H1 (cell line): ENCODE measurements around the gene PRICKLE1. TPM values are rescaled to one million over a fixed set of nuclear protein-coding genes. Genes with fewer than 3 reads are reported as not detected.

Source experiments
- CTCF ChIA-PET: fragments of 300-600 bp; sonication (Branson Sonifier 250); formaldehyde crosslinking; loops from one replicate; lab custom pipeline; 2021; ENCODE audit not compliant: partially characterized antibody; lab: Charles Lee
- POLR2A ChIA-PET: fragments of 300-600 bp; sonication (Branson Sonifier 250); formaldehyde crosslinking; loops from one replicate; lab custom pipeline; 2021; ENCODE audit warnings: inconsistent platforms; ENCODE audit not compliant: partially characterized antibody; lab: Charles Lee
- DNase-seq, 2 experiments: peaks; one replicate each; pipeline versions ENCODE4 v3.0.0 to v3.0.0-alpha.2; 2010 to 2022; ENCODE audit warnings: low spot score in 2 of 2, low read depth in 1 of 2, mixed read lengths in 1 of 2
- FAIRE-seq: peaks from 2 replicates; lab custom pipeline; 2011; peaks lifted over from hg19 to GRCh38; lab: Jason Lieb, UNC
- H2AFZ ChIP-seq: 2 replicates; pipeline ENCODE4 v1.8.1; 2012; ENCODE audit warnings: low read length, inconsistent platforms
- H2AK5ac ChIP-seq: 2 replicates; pipeline ENCODE4 v1.6.1; 2013; ENCODE audit warnings: low read depth, low read length
- H2BK120ac ChIP-seq: replicated peaks from 2 replicates; pipeline ENCODE3; 2013; ENCODE audit warnings: low read depth, low read length, inconsistent platforms
- H2BK12ac ChIP-seq: 2 replicates; pipeline ENCODE4 v1.6.1; 2013; ENCODE audit warnings: low read depth, low read length
- H2BK15ac ChIP-seq: 2 replicates; pipeline ENCODE4 v1.6.1; 2013; ENCODE audit warnings: low read length
- H2BK20ac ChIP-seq: 2 replicates; pipeline ENCODE4 v1.6.1; 2013; ENCODE audit warnings: low read length
- H2BK5ac ChIP-seq: 2 replicates; pipeline ENCODE4 v1.6.1; 2013; ENCODE audit warnings: low read depth, low read length
- H3K14ac ChIP-seq: 2 replicates; pipeline ENCODE4 v1.6.1; 2013; ENCODE audit warnings: inconsistent platforms; ENCODE audit not compliant: insufficient read length
- H3K18ac ChIP-seq: 2 replicates; pipeline ENCODE4 v1.6.1; 2013; ENCODE audit warnings: low read length; ENCODE audit errors: extremely low read depth
- H3K23ac ChIP-seq: 2 replicates; pipeline ENCODE4 v1.6.1; 2013; ENCODE audit warnings: inconsistent platforms; ENCODE audit not compliant: insufficient read length
- H3K23me2 ChIP-seq: 2 replicates; pipeline ENCODE4 v1.6.1; 2013; ENCODE audit warnings: low read depth, low read length
- H3K27ac ChIP-seq: 2 replicates; pipeline ENCODE4 v1.6.1; 2011; ENCODE audit warnings: low read depth, low read length, inconsistent platforms
- H3K27me3 ChIP-seq, 4 experiments: replicated peaks in 1 of 4; 1 replicate in 1 of 4; 2 replicates in 3 of 4; pipeline versions ENCODE4 v1.6.1 to v1.8.1; 2011 to 2013; ENCODE audit warnings: low read length in 3 of 4, mild to moderate bottlenecking in 3 of 4, inconsistent platforms in 2 of 4, mixed read lengths in 2 of 4, moderate library complexity in 1 of 4; ENCODE audit not compliant: control insufficient read depth in 3 of 4, insufficient read depth in 3 of 4; ENCODE audit errors: extremely low read depth in 1 of 4
- H3K36me3 ChIP-seq, 4 experiments: 2 replicates each; pipeline versions ENCODE4 v1.6.1 to v1.8.1; 2011 to 2013; ENCODE audit warnings: mild to moderate bottlenecking in 4 of 4, low read length in 3 of 4, moderate library complexity in 2 of 4, control low read depth in 1 of 4, inconsistent platforms in 1 of 4; ENCODE audit not compliant: insufficient read depth in 4 of 4, control insufficient read depth in 2 of 4
- H3K4ac ChIP-seq: replicated peaks from 2 replicates; pipeline ENCODE3; 2013; ENCODE audit warnings: low read length, low read depth, mixed read lengths, inconsistent platforms; ENCODE audit not compliant: insufficient read length
- H3K4me1 ChIP-seq, 4 experiments: replicated peaks in 1 of 4; 1 replicate in 1 of 4; 2 replicates in 3 of 4; pipeline versions ENCODE4 v1.6.1 to v1.8.1; 2011 to 2013; ENCODE audit warnings: low read length in 3 of 4, inconsistent platforms in 2 of 4, mixed read lengths in 1 of 4; ENCODE audit not compliant: insufficient read depth in 4 of 4, control insufficient read depth in 3 of 4
- H3K4me2 ChIP-seq, 2 experiments: 2 replicates each; pipeline versions ENCODE4 v1.6.1 to v1.8.1; 2011 to 2013; ENCODE audit warnings: low read depth in 2 of 2, low read length in 2 of 2, control low read depth in 1 of 2, inconsistent platforms in 1 of 2, mild to moderate bottlenecking in 1 of 2; ENCODE audit not compliant: insufficient read depth in 1 of 2
- H3K4me3 ChIP-seq, 4 experiments: fragments of 200-600, 300-600 bp in 1 of 4; sonication (generic), shearing (Covaris generic), sonication (Bioruptor Twin) in 1 of 4; 2 replicates each; pipeline versions ENCODE4 v1.5.1 to v1.8.1; 2011 to 2016; ENCODE audit warnings: low read length in 4 of 4, low read depth in 3 of 4, control low read depth in 2 of 4, inconsistent platforms in 2 of 4, mild to moderate bottlenecking in 2 of 4, mixed read lengths in 1 of 4, moderate library complexity in 1 of 4; ENCODE audit not compliant: insufficient read depth in 2 of 4; ENCODE audit errors: extremely low read depth in 1 of 4
- H3K56ac ChIP-seq: replicated peaks from 2 replicates; pipeline ENCODE3; 2013; ENCODE audit warnings: low read depth, mild to moderate bottlenecking, mixed read lengths, low read length, inconsistent platforms; ENCODE audit not compliant: insufficient read length
- H3K79me1 ChIP-seq: 2 replicates; pipeline ENCODE4 v1.6.1; 2013; ENCODE audit warnings: low read depth, low read length, control low read depth
- H3K79me2 ChIP-seq, 2 experiments: 2 replicates each; pipeline versions ENCODE4 v1.6.1 to v1.8.1; 2012 to 2013; ENCODE audit warnings: low read length in 2 of 2, mild to moderate bottlenecking in 2 of 2, inconsistent platforms in 1 of 2; ENCODE audit not compliant: insufficient read depth in 2 of 2, control insufficient read depth in 1 of 2
- H3K9ac ChIP-seq, 4 experiments: replicated peaks in 1 of 4; 1 replicate in 1 of 4; 2 replicates in 3 of 4; pipeline versions ENCODE4 v1.6.1 to v1.8.1; 2011 to 2013; ENCODE audit warnings: low read depth in 3 of 4, low read length in 3 of 4, control low read depth in 2 of 4, mild to moderate bottlenecking in 2 of 4, moderate library complexity in 2 of 4, inconsistent platforms in 1 of 4; ENCODE audit errors: extremely low read depth in 1 of 4
- H3K9me3 ChIP-seq, 2 experiments: 2 replicates each; pipeline versions ENCODE4 v1.6.1 to v1.8.1; 2012 to 2013; ENCODE audit warnings: mild to moderate bottlenecking in 2 of 2, moderate library complexity in 2 of 2, control low read depth in 1 of 2, inconsistent platforms in 1 of 2, low read depth in 1 of 2, low read length in 1 of 2, mixed read lengths in 1 of 2; ENCODE audit not compliant: insufficient read depth in 2 of 2
- H4K20me1 ChIP-seq, 2 experiments: replicated peaks in 1 of 2; 2 replicates each; pipeline versions ENCODE3 to v1.8.1; 2011 to 2013; ENCODE audit warnings: inconsistent platforms in 2 of 2, low read length in 2 of 2, mild to moderate bottlenecking in 1 of 2; ENCODE audit not compliant: insufficient read depth in 2 of 2, control insufficient read depth in 1 of 2
- H4K5ac ChIP-seq: 2 replicates; pipeline ENCODE4 v1.6.1; 2013; ENCODE audit warnings: low read length, low read depth, mixed read lengths, inconsistent platforms; ENCODE audit not compliant: insufficient read length
- H4K8ac ChIP-seq: 2 replicates; pipeline ENCODE4 v1.8.0; 2013; ENCODE audit warnings: mild to moderate bottlenecking, moderate library complexity, low read length, inconsistent platforms; ENCODE audit not compliant: insufficient read depth; ENCODE audit errors: extremely low read depth
- H4K91ac ChIP-seq: replicated peaks from 2 replicates; pipeline ENCODE3; 2013; ENCODE audit warnings: low read length, mixed read lengths, inconsistent platforms; ENCODE audit not compliant: insufficient read length
- EP300 ChIP-seq, 2 experiments: IDR thresholded peaks; 1 replicate in 1 of 2; 2 replicates in 1 of 2; pipeline ENCODE4 v1.6.1; 2011 to 2012; ENCODE audit warnings: low read depth in 2 of 2, low read length in 2 of 2, mild to moderate bottlenecking in 2 of 2, borderline replicate concordance in 1 of 2, inconsistent platforms in 1 of 2, moderate library complexity in 1 of 2
- EZH2 ChIP-seq: fragments of 200-600 bp; sonication (generic); IDR thresholded peaks from 2 replicates; pipeline ENCODE4 v1.7.1; 2012; ENCODE audit warnings: low read depth, mild to moderate bottlenecking, moderate library complexity, low read length, inconsistent platforms; ENCODE audit not compliant: severe bottlenecking
- HDAC2 ChIP-seq, 2 experiments: fragments of 300-600 bp in 1 of 2; sonication (generic) in 1 of 2; IDR thresholded peaks; 2 replicates each; pipeline ENCODE4 v1.6.1; 2011 to 2012; ENCODE audit warnings: low read depth in 2 of 2, low read length in 2 of 2, mild to moderate bottlenecking in 2 of 2, moderate library complexity in 2 of 2, borderline replicate concordance in 1 of 2, inconsistent platforms in 1 of 2
- SP4 ChIP-seq: IDR thresholded peaks from 2 replicates; pipeline ENCODE4 v1.6.1; 2012; ENCODE audit warnings: low read length, inconsistent platforms
- TAF7 ChIP-seq: optimal IDR thresholded peaks from 2 replicates; pipeline ENCODE3; 2011; ENCODE audit warnings: low read depth, mild to moderate bottlenecking, inconsistent platforms, low read length, moderate library complexity, borderline replicate concordance
- polyA plus RNA-seq, 7 experiments: library from polyadenylated mRNA; depleted of rRNA in 3 of 7; stranded (reverse) in 5 of 7; unstranded in 2 of 7; fragments of >200 nt in 5 of 7; fragments of 200-250 nt in 2 of 7; gene quantifications; 1 replicate in 5 of 7; 2 replicates in 1 of 7; 4 replicates in 1 of 7; pipeline versions ENCODE4 v1.2.1 to v1.2.3, GENCODE V29; 2011 to 2013; ENCODE audit warnings: missing spikeins in 2 of 7, mixed read lengths in 2 of 7
- total RNA-seq: library from RNA; stranded (reverse); fragmentation: NEBNext Ultra II Directional; extraction: Animal tissue kit (Norgen Biotek cat#: 25700); gene quantifications from 2 replicates; pipeline ENCODE4 v1.2.1, GENCODE V29; 2021

The PRICKLE1 gene
- total and polyA plus RNA-seq, 2 of the 8 experiments (the other 6 are each of a cell fraction or from before 2014, with no cell fraction given): 14.0 to 22.4 TPM

GRCh38 chr12:42550800-42551199, 38.7 kb downstream of the PRICKLE1 start:
- no peaks in the 10 kb centered on the region for H3K79me2 ChIP-seq
- H3K9ac ChIP-seq: no peak overlapping the region
- H3K36me3 ChIP-seq: no peaks in the 10 kb centered on the region
- no peak overlapping the region for H2BK12ac ChIP-seq
- H2BK120ac ChIP-seq: no peak overlapping the region
- DNase-seq: no peak
- H3K56ac ChIP-seq: no peak overlapping the region
- no peak overlapping the region for H2AFZ ChIP-seq
- no peak overlapping the region for H3K18ac ChIP-seq
- CTCF ChIA-PET: interaction anchor here (0.6 to 1.4 kb wide), 2 partner anchors 12 to 40 kb away, joined by 3 to 5 read pairs; no protein-coding TSS in a partner anchor
- no peaks in the 10 kb centered on the region for H3K23me2 ChIP-seq
- H3K9me3 ChIP-seq: no peaks in the 10 kb centered on the region
- H4K20me1 ChIP-seq: no peaks in the 10 kb centered on the region
- TF ChIP-seq TAF7: no peak
- no peak for TF ChIP-seq EP300 (IDR thresholded peaks at IDR 0.05; ENCODE audit: borderline replicate concordance in 1 of 2, low read depth in 2 of 2, low read length in 2 of 2)
- no peak for TF ChIP-seq SP4
- TF ChIP-seq EZH2: no peak
- no peak for TF ChIP-seq HDAC2 (IDR thresholded peaks at IDR 0.05; ENCODE audit: borderline replicate concordance in 1 of 2, low read depth in 2 of 2, low read length in 2 of 2)
- H3K79me1 ChIP-seq: no peaks in the 10 kb centered on the region; the same call in 1 of the 2 replicates
- no peak overlapping the region for H4K8ac ChIP-seq
- POLR2A ChIA-PET: no interaction called here
- H2BK5ac ChIP-seq: no peak overlapping the region
- H2BK15ac ChIP-seq: no peak overlapping the region
- H3K14ac ChIP-seq: no peak overlapping the region
- H4K5ac ChIP-seq: no peak overlapping the region
- H3K4me3 ChIP-seq: no peak overlapping the region
- no peak overlapping the region for H2BK20ac ChIP-seq
- H2AK5ac ChIP-seq: no peak overlapping the region
- no peak overlapping the region for H4K91ac ChIP-seq
- no peak overlapping the region for H3K4ac ChIP-seq
- peaks cover 16 to 37% (median 26%) of the 10 kb centered on the region in 4 experiments for H3K27me3 ChIP-seq
- H3K27ac ChIP-seq: no peak overlapping the region
- FAIRE-seq: no peak
- H3K4me1 ChIP-seq: peaks cover 0 to 2% (median under 1%) of the 10 kb centered on the region in 4 experiments; a peak in 2 of 7 replicates
- no peak overlapping the region for H3K23ac ChIP-seq
- H3K4me2 ChIP-seq: no peak overlapping the region
